D341Med (cell line): Measurements from ENCODE around the gene HRAS.
A peak's percentile ranks its signal among the peaks of the same experiment; 100 is the strongest.

Experiments used
- DNase-seq: peaks from one replicate; pipeline ENCODE4 v3.0.0; 2012; ENCODE audit warnings: low spot score

HRAS gene

DNA sequence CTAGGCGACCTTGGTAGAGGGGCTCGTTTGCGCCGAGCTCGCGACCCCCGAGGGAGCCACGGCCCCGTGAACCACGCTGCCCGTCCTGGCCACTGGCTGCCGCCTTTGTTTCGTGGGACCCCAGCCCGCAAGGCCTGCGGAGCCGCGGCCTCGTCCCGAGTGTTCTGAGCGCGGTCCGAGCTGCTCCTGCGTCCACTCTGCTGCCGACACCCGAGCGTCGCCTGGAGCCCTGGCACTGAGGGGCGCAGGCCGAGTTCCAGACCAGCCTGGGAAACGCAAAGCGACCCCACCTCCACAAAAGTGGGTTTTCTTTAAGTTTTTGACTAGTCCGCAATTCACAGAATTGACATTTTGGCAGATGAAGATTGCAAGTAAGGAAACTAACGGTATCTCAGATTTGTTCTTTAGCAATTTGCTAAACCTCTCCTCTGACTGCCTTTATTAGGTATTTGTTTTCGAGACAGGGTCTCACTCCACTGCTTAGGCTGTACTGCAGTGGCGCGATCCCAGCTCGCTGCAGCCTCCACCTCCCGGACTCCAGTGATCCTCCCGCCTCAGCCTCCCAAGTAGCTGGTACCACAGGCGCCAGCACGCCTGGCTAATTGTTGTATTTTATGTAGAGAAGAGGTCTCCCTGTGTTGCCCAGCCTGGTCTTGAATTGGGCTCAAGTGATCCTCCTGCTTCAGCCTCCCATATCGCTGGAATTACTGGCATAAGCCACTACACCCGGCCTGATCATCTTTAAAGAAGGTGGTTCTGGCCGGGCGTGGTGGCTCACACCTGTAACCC is 27.5 kb downstream of the HRAS start:
- DNase-seq = no peak

- peak; percentile 99 for DNase-seq
These were observed 28.2 kb downstream of the HRAS start, which contains the start of gene RNH1 for GRCh38 chr11:506995-507726. RNH1 (minus strand) TSS chr11:507242; CDS start chr11:502162, 5,080 bp downstream.

DNA sequence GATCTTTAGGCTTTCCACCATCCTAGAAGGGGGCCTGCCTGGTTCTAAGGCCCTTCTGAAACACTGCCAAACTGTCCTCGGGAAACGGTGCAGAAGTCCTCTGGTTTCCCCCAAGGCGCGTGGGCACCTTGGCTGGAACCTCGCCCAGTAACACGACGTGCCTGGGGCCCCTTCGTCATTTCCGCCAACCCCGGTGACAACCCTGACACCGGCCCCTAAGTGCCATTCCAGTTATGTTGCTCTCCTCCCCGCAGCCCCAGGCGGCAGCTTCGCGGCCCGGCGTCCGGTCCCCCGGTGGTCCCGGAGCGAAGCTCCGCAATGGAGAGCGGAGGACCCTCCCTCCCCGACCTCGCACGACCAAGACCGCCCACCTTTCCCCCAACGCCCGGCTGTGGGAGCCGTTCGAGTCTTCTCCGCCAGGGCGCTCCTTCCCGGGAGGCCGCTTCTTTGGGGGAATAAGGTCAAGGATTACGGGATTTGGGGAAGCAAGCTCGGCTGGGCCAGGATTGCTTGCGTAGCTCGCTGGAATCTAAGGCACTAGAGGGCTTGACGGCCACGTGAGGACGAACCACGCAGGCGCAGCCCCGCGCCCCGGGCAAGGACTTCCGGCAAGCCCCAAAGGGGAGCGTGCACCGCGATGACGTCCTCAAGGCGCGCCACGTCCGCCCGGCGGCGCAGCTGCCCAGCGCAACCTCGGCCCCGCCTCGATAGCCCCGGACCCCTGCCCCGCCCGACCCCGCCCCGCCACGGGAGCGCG is 29.0 kb downstream of the HRAS start:
- DNase-seq = peak; percentile 98

GRCh38 chr11:504994-505344 is 30.4 kb downstream of the HRAS start:
- no peak for DNase-seq

DNA sequence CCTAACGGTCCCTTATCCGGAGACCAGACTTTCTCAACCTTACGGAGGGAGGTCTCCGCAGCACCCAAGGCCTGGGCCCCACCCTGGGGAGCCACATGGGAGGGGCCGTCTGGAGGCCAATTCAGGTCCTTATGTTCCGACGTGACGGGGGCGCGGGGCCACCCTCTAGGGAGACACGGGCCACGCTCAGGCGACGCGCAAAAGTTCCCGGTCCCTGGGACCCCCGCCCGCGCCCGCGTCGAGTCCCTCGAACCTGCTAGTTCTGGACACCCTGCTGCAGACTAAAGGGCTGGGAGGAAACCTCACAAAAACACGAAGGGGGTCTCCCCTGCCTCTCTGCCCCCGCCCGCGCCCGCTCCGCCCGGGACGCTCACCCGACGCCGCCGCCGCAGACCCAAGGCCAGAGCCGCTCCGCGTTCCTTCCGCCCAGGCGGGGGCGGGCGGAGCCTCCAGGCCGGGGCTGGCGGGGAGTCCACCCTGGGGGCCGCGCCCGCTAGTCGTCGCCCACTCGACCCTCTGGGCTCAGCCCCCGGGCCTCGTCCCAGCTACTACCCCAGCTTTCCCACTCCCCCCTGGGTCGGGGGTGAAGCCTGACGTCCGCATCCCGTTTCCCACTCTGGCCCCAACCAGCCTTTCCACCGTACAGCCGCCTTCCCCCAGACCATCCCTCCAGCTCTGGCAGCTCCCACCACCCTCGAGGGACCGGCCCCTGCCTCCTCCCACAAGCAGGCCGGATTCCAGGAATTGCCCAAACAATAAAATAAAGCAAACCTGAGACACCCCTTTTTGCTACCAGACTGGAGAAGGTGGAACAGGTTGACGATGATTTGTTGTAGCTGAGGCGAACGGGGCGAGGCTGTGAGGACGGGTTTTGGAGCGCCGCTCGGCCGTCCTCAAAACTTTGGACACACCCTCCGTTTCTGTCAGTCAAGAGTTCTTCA is 31.1 kb downstream of the HRAS start:
- DNase-seq = no peak

- no peak for DNase-seq
These were observed 32.0 kb downstream of the HRAS start for GRCh38 chr11:503179-503981.

GRCh38 chr11:502288-503178 is 32.8 kb downstream of the HRAS start:
- DNase-seq = no peak

DNA sequence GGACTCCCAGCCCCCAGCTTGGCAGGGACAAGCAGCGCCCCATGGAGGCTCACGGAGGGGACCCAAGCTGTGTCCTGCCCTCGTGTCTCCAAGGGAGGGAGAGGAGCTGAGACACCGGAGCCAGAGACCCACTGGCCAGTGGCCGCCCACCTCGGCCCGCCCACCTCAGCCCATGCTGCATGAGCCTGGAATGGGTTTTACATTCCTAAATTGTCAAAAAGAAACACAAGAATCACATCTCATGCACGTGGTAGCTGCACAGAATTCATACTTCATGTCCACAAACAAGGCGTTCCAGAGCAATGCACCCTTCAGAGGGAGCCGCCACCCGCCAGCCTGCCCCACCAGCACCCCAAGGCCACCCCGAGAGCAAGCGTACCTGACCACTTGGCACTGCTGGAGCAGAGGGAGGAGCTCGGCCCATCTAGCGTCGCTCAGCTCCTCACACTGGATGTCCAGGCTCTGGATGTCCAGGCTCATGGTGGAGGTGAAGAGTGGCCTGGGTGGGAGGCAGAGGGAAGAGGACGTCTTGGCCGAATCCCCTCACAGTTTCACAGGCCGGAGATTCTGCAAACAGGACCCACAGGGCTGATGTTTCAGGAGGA is 33.6 kb downstream of the HRAS start:
- DNase-seq = no peak

DNA sequence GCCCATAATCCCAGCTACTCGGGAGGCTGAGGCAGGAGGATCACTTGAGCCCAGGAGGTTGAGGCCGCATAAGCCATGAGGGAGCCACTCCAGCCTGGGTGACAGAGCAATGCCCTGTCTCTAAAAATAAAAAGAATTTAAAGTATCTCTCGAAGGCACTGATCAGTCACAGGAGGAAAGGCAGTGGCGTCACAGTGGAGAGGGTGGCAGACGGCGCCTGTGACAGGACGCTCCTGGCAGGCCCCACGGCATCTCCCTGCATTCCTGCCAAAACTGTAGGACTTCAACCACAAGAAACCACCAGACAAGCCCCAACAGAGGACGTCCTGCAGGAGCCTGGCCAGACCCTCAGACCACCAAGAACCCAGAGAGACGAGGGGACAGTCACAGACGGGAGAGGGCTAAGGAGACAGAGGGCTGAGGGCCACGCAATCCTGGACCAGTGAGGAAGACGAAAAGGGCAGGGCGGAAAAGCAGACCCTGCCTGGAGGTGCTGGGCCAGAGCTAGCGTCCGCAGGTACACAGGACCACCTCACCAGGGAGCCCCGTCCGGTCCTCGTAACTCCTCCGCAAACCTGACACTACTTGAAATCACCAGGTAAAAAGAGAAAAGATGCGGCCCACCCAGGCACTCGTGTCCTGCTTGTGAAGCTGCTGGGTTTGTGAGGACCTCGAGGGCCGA is 34.2 kb downstream of the HRAS start:
- DNase-seq = no peak

GRCh38 chr11:499201-500076 is 35.9 kb downstream of the HRAS start:
- no peak for DNase-seq

DNA sequence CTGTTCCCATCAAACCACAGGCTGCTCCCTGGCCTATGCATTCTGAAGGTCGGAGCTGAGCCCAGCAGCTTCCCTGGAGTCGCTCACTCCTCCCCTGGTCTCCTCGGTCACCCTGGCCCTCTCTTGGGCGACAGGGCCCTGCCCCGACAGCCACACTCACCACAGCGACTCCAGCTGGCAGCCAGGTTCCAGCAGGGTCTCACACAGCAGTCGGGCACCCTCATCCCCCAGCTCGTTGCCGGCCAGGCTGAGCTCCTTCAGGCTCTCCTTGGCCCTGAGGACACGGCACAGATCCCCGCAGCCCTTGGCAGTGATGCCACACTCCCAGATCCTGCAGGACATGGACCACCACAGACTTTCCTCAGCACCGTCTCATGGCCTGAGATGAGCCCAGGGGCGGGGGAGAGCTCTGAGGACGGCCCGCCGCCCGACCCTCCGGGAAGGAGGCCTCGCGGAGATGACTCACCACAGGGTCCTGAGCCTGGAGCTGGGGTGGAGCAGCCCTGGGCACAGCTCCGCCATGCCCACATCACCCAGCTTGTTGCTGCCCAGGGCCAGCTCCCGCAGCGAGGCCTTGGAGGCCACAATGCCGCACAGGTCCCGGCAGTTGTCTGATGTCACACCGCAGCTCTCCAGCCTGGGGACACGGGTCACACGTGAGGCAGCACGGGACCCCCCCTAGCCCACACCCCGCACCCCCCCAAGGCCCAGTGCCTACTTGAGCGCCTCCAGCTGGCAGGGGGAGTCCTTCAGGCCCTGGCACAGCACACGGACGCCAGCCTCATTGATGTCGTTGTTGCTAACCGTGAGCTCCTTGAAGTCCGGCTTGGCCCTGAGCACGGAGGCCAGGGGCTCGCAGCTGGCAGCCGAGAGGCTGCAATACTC is 36.8 kb downstream of the HRAS start:
- DNase-seq = peak; percentile 27

GRCh38 chr11:497565-498296 is 37.6 kb downstream of the HRAS start:
- no peak for DNase-seq

- no peak for DNase-seq
These were observed 38.4 kb downstream of the HRAS start for GRCh38 chr11:496834-497564.

GRCh38 chr11:495537-495931 is 39.8 kb downstream of the HRAS start:
- DNase-seq = no peak
